DOHH2 (cell line): Measurements from ENCODE around the gene ARHGAP24.

ENCODE experiments used
- EZH2phosphoT487 ChIP-seq: fragments of 200-600 bp; sonication (generic); IDR thresholded peaks from 2 replicates; pipeline ENCODE4 v1.6.1; 2017; ENCODE audit warnings: borderline replicate concordance, mild to moderate bottlenecking, antibody characterized with exemption, low read length, moderate library complexity, mixed read lengths
- TF ChIP-seq, protein P1 (sequence below): fragments of 200-600 bp; sonication (generic); IDR thresholded peaks from one replicate; pipeline ENCODE4 v1.5.1; 2014; ENCODE audit warnings: antibody characterized with exemption, mild to moderate bottlenecking, low read depth, low read length; ENCODE audit not compliant: poor library complexity, severe bottlenecking

GRCh38 chr4:85883180-85883579, 408.2 kb downstream of the ARHGAP24 start:
- TF ChIP-seq, protein P1, sequence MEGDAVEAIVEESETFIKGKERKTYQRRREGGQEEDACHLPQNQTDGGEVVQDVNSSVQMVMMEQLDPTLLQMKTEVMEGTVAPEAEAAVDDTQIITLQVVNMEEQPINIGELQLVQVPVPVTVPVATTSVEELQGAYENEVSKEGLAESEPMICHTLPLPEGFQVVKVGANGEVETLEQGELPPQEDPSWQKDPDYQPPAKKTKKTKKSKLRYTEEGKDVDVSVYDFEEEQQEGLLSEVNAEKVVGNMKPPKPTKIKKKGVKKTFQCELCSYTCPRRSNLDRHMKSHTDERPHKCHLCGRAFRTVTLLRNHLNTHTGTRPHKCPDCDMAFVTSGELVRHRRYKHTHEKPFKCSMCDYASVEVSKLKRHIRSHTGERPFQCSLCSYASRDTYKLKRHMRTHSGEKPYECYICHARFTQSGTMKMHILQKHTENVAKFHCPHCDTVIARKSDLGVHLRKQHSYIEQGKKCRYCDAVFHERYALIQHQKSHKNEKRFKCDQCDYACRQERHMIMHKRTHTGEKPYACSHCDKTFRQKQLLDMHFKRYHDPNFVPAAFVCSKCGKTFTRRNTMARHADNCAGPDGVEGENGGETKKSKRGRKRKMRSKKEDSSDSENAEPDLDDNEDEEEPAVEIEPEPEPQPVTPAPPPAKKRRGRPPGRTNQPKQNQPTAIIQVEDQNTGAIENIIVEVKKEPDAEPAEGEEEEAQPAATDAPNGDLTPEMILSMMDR = no peak
- no peak for TF ChIP-seq EZH2phosphoT487
